PC-3 (cell line): ENCODE measurements around the gene VPS37D.

Experiments used
- CTCF ChIP-seq: fragments of 300-600 bp; sonication (generic); conservative IDR thresholded peaks from 2 replicates; pipeline ENCODE4 v1.5.1; 2017; ENCODE audit warnings: antibody characterized with exemption, low read depth, mild to moderate bottlenecking, low read length
- EZH2 ChIP-seq: fragments of 300-600 bp; sonication (generic); IDR thresholded peaks from one replicate; pipeline ENCODE4 v1.6.1; 2017; ENCODE audit warnings: antibody characterized with exemption, mild to moderate bottlenecking, low read length; ENCODE audit not compliant: unreplicated experiment
- EZH2phosphoT487 ChIP-seq: fragments of 300-600 bp; sonication (generic); IDR thresholded peaks from 2 replicates; pipeline ENCODE4 v1.6.1; 2018; ENCODE audit warnings: mild to moderate bottlenecking, antibody characterized with exemption, low read length, borderline replicate concordance

GRCh38 chr7:73712773-73713172 lies 45.1 kb downstream of the VPS37D start:
- TF ChIP-seq EZH2 = no peak
- TF ChIP-seq CTCF = no peak
- TF ChIP-seq EZH2phosphoT487 = no peak
